GM19099 (cell line): ENCODE measurements around the gene ZNF536.

Experiments used
- POLR2A ChIP-seq: IDR thresholded peaks from 3 replicates; pipeline ENCODE4 v1.6.1; 2011; ENCODE audit warnings: low read depth; ENCODE audit not compliant: insufficient read length; ENCODE audit errors: extremely low read depth

Gene ZNF536

DNA sequence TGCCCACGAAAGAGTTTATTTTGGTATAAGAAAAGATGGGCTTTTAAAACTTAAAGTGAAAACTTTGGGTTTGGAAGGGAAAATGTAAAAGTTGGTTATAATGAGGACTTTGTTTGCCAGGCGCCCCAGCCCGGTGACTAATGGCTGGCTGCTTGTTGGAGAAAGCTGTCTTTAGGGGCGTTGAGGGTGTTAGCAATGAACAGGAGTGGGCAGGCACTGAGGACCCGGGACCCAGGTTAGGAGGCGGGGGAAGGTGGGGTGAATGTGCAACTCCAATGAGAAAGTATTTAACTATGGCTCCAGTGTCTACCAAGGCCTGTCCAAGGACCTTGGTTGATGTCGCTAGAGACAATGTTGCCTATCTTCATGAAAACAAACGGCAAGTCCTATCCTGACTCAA, 118.6 kb downstream of the ZNF536 start:
- no peak for TF ChIP-seq POLR2A

DNA sequence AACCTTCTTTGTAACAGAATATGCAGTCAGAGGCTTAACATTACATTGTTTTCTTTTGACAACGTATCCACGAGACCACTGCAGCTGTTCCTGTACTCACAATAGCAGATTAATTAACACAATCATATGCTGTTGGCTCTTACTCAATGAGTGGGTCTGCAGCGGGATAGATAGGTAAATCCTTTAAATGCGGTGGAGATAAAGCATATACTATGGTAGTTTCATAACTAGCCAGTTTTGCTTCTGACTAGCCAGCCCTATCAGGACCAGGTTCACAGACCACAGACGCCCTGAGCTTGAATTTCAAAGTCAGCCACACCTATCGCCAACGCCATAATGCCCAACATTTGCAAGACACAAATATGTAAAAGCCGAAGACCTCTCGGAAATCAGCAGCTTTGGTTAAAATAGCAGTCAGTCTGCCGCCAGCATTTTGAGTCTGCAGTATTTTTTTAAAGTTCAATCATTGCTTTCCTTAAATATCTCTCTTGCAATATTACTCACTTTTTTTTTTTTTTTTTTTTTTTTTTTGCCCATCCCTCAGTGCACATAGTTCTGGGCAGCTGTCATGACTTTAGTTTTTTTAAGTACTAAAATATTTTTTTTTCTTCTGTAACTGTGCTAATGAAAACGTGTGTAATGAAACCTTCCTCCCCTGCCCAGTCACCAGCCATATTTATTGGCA, 120.5 kb downstream of the ZNF536 start:
- no peak for TF ChIP-seq POLR2A

DNA sequence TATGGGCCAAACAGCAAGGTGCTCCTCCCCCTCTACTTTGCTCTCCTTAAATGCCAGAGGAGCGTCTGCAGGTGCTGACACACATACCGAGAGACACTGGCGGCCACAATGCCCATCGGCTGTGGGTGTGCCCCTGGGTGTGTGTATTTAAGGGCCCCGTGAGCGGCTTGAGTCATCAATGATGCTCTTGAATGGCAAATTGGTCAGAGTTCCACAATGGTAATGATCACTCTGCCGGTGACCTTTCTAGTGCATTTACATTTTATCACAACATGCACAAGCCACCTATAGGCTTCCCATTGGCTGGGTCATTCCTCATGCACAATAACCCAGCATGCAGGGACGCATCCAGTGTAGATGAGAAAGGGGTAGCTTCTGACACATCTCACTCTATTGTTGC, 124.8 kb downstream of the ZNF536 start:
- no peak for TF ChIP-seq POLR2A

DNA sequence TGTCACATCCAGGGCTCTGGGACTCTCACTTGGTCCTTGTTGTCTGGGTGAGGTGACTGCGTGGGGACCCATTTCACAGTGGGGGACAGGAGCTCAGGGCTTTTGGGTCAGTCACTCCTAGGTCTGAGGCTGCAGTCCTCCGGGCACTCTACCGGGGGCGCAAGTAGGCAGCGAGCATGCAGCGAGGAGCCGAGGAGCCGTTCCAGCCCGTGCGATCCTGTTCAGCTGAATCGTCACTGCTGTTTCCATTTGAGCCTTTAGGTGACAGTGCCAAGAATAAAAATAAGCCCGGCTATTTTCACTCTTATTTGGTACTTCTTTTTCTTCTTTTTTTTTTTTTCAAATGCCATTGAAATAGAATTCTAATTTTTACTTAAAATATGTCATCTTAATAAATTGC, 126.5 kb downstream of the ZNF536 start:
- no peak for TF ChIP-seq POLR2A

DNA sequence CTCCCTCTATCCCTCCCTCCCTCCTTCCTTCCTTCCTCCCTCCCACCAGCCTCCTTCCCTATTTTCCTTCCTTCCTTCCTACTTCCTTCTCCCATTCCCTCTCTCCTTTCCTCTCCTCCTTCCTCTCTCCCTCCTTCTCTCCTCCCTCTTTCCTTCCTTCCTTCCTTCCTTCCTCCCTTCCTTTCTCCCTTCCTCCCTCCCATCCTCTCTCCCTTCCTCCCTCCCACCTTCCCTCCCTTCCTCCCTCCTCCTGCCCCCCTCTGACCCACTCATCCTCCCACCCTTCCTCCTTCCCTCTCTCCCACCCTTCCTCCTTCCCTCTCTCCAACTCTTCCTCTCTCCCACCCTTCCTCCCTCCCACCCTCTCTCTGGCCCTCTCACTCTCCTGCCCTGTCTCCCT, 132.1 kb downstream of the ZNF536 start:
- no peak for TF ChIP-seq POLR2A

DNA sequence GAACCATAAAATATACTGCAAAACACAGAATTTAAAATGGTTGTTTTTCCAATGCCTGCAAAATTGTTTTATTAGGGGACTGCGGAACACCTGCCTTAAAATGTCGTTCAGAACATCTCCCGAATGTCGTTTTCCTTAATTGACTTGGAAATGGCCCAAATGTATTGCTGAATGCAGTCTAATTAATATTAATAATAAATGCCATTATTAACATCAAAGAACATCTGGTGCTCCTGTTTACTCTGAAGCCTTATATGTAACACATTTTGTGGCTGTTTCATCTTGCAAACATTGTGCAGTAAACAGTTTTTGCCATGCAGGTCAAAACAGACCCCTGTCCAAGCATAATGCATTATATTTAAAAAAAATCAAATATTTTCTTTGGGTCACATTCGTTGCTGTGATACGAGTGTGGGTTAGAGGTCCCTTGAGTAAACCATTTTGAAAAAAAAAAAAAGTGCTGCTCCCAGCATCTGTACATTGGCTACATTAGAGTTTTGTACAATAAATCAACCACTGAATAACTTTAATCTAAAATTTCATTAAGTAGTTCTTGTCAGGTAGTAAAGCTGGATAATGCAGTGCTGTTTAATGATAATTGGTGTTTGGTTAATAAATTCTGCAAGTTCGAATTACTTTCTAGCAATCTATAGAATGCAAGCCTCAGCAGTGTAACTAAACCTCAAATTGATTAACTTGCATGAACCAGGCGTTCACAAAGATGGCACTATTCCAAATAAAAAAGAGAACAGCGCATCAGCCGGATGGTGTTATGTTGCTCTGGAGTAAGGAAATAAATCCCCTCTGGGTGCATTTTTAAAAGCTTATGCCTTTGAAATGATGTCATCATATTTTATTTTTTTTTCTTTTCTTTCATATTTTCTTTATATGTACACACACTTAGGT, 140.2 kb downstream of the ZNF536 start:
- TF ChIP-seq POLR2A, result no peak

DNA sequence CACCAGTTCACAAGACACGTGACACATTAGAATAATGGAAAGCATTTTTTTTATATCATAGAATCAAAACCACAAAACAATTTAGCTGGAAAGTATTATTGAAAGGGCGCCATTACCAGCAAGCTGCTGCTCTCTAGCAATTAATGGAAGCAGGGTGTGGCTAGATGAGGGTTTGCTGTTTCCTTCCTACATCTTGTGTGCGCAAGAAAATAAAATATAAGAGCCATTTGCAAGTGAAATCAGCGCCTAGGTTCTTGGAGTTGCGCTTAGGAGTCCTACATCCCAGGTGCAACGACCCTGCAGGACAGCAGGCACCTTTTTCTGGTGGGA, 140.9 kb downstream of the ZNF536 start:
- no peak for TF ChIP-seq POLR2A

DNA sequence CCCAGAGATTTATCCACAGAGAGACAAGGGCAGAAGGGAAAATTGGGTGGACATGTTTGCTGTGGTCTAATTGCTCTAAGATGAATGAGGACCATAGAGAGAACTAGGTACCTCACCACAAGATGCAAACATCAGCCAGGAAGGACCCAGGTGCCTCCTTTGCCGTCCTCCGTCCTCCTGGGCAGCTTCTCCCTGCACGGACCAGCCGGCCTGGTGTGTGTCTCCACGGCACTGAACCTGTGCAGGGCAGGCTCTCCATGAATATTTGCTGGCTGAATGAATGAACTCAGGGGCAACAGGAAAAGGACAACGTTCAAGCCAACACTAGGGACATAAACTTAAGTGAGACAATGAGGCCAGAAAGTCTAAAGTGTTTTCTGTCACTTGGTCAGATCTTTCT, 143.9 kb downstream of the ZNF536 start:
- no peak for TF ChIP-seq POLR2A

DNA sequence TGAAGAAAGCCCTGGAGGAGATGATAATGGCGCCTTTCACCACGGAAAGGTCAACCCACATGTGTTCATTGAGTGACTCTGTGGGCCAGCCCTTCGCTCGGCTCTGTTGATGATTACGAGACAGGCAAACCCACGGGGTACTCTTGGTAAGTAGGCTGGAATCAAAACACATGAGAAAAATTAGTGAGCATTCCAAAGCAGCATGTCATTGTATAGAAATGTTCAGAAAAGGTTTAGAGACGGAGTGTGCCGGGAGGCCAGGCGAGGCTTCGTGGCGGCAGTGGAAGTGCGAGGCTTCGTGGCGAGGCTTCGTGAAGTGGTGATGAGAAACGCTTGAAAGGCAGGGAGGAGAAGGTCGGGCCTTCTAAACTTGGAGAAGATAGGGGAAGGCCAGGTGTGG, 144.3 kb downstream of the ZNF536 start:
- no peak for TF ChIP-seq POLR2A

DNA sequence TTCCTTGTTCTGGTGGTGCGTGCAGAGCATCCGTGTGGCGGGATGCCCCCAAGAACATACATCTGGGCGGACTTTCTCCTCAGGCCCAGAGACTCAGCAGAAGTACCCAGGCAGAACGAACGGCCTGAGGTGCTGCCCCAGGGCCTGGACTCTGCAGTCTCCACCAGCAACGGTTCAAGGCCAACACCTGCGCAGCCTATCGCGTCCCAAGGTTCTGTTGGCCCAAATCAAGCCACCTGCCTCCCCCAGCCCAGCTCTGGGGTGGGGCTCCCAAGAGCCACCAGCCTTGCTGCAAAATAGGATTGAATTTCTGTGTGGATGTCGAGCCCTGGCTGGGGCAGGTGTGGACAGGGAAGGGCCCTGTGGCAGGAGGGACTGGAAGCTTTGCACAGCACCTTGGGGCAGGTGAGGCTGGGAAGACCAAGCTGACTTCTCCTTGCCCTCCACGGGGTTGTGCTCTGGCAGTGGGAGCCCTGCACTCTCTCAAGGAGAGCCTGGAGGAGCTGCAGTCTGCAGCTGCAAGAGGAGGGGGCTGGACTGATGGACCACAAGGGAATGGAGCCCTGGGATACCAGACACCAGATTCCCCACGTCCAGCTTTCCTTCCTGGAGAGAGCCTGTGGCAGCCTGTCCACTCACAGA, 146.9 kb downstream of the ZNF536 start:
- no peak for TF ChIP-seq POLR2A

DNA sequence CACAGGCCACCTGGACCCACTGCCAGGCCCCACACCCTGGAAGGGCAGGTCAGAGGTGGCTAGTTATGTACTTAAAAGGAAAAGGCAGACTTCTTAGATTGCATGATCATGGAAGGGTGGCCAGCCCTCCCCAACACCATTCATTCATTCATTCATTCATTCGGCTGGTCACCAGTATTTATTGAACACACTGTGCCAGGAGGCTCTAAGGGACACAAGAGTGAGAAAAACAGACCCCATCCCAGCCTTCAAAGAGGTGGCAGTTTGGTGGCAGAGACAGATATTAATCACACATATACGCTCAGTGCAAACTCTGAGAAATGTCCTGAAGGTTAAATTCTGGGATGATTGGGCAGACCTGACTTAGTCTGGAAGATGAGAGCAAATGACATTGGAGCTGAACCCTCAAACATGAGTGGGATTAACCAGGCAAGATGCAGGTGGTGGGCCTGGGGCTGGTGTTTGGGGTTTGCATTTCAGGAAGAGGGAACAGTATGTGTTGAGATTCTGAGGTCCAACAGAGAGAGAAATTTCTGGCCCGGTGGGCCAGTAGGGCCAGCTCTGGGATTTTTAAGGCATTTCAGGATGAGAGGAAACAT, 147.5 kb downstream of the ZNF536 start:
- TF ChIP-seq POLR2A, result no peak

DNA sequence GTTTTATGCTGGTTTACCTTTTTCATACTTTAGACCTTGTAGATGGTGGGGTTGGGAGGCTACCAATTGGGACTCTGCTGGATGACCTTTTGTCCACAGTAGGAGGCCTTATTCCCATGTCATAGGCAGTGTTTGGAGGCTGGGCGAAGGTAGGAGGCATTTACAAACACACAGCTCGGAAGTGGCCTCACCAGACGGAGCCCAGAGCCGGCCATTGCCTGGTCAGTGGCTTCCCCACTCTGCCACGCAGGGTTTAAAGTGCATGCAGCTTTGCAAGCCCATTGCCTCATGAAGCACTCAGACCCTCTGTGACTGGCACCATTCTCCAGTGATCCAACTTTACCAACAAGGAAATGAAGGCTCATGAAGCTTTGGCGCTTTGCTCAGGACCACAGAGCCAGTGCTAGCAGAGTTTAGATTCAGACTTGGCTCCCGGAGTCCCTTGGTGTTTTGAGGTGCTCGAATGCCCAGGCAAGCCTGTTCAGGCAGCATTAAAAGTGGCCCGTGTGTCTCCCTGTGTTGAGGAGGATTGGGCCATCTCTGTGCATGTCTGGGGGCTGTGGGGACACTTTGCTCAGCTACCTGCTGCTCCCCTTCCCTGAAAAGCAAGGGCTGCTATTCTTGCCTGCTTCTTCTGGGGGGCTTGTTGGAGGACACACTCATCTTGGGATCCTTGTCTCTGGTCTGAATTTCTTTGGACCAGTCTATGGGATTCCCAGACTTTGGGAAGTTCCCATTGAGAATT, 148.7 kb downstream of the ZNF536 start:
- TF ChIP-seq POLR2A, result no peak

DNA sequence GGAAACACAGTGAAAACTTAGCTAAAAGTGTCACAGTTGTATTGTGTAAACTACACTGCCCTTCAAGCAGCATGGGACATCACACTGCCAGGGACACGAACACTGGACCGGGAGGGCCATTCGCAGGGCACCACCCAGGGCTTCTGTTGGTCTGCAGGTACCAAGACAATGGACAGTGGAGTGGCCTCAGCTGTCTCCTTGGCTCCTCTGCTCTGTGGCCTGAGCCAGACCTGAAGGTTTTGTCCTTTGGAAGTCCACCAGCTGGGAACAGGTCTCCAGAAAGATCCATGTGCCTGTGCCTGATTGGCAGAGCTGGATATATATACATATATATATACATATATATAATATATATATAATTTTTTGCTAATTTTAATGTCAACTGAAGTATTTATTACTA, 149.8 kb downstream of the ZNF536 start:
- TF ChIP-seq POLR2A, result no peak

DNA sequence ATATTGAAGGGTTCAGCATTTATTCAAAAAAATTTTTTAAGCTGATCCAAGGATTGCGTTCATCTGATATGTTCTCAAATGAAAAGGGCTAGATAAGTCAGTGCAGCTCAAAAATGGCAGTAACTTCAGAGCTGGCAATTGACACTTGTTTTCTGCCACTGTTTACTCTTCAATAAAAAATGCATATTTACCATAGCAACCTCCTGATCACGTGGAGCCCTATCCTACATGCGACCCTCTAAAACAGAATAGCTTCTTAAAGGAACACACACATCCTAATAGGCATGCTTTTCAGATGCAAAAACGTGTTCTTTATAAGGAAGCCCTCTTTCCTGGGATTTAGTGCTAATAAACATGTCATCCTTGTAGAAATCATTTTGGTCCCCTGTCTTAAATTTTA, 150.2 kb downstream of the ZNF536 start:
- TF ChIP-seq POLR2A, result no peak

DNA sequence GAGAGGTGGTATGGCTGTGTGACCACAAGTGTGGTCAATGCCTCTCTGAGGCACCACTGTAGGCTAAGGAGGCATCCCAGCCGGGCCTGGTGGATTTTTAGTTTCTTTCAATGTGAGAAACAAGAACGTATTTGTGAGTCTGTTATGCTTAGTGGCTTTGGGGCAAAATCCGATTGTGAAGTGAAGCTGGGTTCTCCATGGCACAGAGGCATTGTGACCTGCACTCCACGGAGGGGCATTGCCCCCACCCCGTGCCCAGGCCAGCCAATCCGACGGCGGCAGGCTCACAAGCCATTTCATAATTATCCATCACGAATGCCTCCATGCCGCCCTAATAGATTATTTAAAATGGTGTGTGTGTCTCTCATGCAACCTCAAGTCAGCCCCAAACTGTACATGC, 151.6 kb downstream of the ZNF536 start:
- TF ChIP-seq POLR2A, result no peak
